ENCODE measurements around the gene DSCAM.

The DSCAM gene

GRCh38 chr21:40115775-40116174 is 731.2 kb downstream of the DSCAM start:
- H3K27me3 ChIP-seq (ENCODE audit: low read length) = no peaks in the 10 kb centered on the region
- no peaks in the 10 kb centered on the region for H3K36me3 ChIP-seq (ENCODE audit: low read length)

GRCh38 chr21:40102682-40103081 is 744.3 kb downstream of the DSCAM start:
- Histone ChIP-seq H3K79me2 (ENCODE audit: insufficient read depth, low read length) (no peaks in the 10 kb centered on the region), H3K27me3 (ENCODE audit: low read length) (no peaks in the 10 kb centered on the region), H3K4me3 (ENCODE audit: insufficient read depth, low read length, poor library complexity, severe bottlenecking) (no peak overlapping the region), H3K36me3 (ENCODE audit: low read length) (no peaks in the 10 kb centered on the region), H4K20me1 (ENCODE audit: low read depth, low read length) (no peaks in the 10 kb centered on the region), H3K9me3 (ENCODE audit: insufficient read depth, low read length) (0 out of 2 replicates have a peak, but pooled peaks cover 5% of the 10 kb centered on the region), H3F3A (ENCODE audit: insufficient read depth) (no peaks in the 10 kb centered on the region), H3K27ac (ENCODE audit: low read depth, low read length) (no peak overlapping the region), H2AFZ (ENCODE audit: low read depth, low read length, severe bottlenecking) (no peak overlapping the region), H3K9ac (ENCODE audit: low read length) (no peak overlapping the region), H3K9me2 (replicated peaks; ENCODE audit: insufficient read depth, low read length) (no peaks in the 10 kb centered on the region), H3K4me2 (ENCODE audit: low read depth, low read length, poor library complexity, severe bottlenecking) (no peak overlapping the region)
- TF ChIP-seq CTCF (IDR thresholded peaks at IDR 0.05; ENCODE audit: insufficient read depth, low read length, poor library complexity, severe bottlenecking) (no peak), EZH2phosphoT487 (conservative IDR thresholded peaks at IDR 0.05; ENCODE audit: low read length) (no peak)

More at GRCh38 chr21:40115775-40116174, 731.2 kb downstream of the DSCAM start:
- no peaks in the 10 kb centered on the region for H3K9me3 ChIP-seq (ENCODE audit: insufficient read depth, low read length)
- H3K27ac ChIP-seq (ENCODE audit: low read depth, low read length) = no peak overlapping the region
- H3F3A ChIP-seq (ENCODE audit: insufficient read depth) = no peaks in the 10 kb centered on the region
- TF ChIP-seq CTCF (IDR thresholded peaks at IDR 0.05; ENCODE audit: insufficient read depth, low read length, poor library complexity, severe bottlenecking) (no peak), EZH2phosphoT487 (conservative IDR thresholded peaks at IDR 0.05; ENCODE audit: low read length) (no peak)
- H3K4me3 ChIP-seq (ENCODE audit: insufficient read depth, low read length, poor library complexity, severe bottlenecking) = no peak overlapping the region
- H3K9ac ChIP-seq (ENCODE audit: low read length) = no peak overlapping the region
- H2AFZ ChIP-seq (ENCODE audit: low read depth, low read length, severe bottlenecking) = no peak overlapping the region
- H4K20me1 ChIP-seq (ENCODE audit: low read depth, low read length) = no peaks in the 10 kb centered on the region
- no peaks in the 10 kb centered on the region for H3K9me2 ChIP-seq (replicated peaks; ENCODE audit: insufficient read depth, low read length)
- H3K79me2 ChIP-seq (ENCODE audit: insufficient read depth, low read length) = no peaks in the 10 kb centered on the region
- H3K4me2 ChIP-seq (ENCODE audit: low read depth, low read length, poor library complexity, severe bottlenecking) = no peak overlapping the region

- H3K4me2 ChIP-seq (ENCODE audit: low read depth, low read length, poor library complexity, severe bottlenecking) = no peak overlapping the region
- H2AFZ ChIP-seq (ENCODE audit: low read depth, low read length, severe bottlenecking) = no peak overlapping the region
- H4K20me1 ChIP-seq (ENCODE audit: low read depth, low read length) = no peaks in the 10 kb centered on the region
- H3F3A ChIP-seq (ENCODE audit: insufficient read depth) = no peaks in the 10 kb centered on the region
- H3K9me3 ChIP-seq (ENCODE audit: insufficient read depth, low read length) = no peaks in the 10 kb centered on the region
- no peak overlapping the region for H3K27ac ChIP-seq (ENCODE audit: low read depth, low read length)
- H3K27me3 ChIP-seq (ENCODE audit: low read length) = no peaks in the 10 kb centered on the region
- H3K9ac ChIP-seq (ENCODE audit: low read length) = no peak overlapping the region
- TF ChIP-seq EZH2phosphoT487 (conservative IDR thresholded peaks at IDR 0.05; ENCODE audit: low read length) = no peak
- no peak for TF ChIP-seq CTCF (IDR thresholded peaks at IDR 0.05; ENCODE audit: insufficient read depth, low read length, poor library complexity, severe bottlenecking)
- H3K4me3 ChIP-seq (ENCODE audit: insufficient read depth, low read length, poor library complexity, severe bottlenecking) = no peak overlapping the region
- H3K9me2 ChIP-seq (replicated peaks; ENCODE audit: insufficient read depth, low read length) = no peaks in the 10 kb centered on the region
- no peaks in the 10 kb centered on the region for H3K79me2 ChIP-seq (ENCODE audit: insufficient read depth, low read length)
- H3K36me3 ChIP-seq (ENCODE audit: low read length) = no peaks in the 10 kb centered on the region
Measured at GRCh38 chr21:40099809-40100208, 747.1 kb downstream of the DSCAM start.

Data from SU-DHL-6 (cell line).